Neural cell (in vitro differentiated cells): ENCODE data around the gene NPTN. TPM values are rescaled to one million over a fixed set of nuclear protein-coding genes. Genes with fewer than 3 reads are reported as not detected.

Source experiments
- H2AFZ ChIP-seq: fragments of 200-600, 300-800 bp; sonication (generic), shearing (Covaris generic); 2 replicates; pipeline ENCODE4 v1.6.0; 2014; ENCODE audit warnings: low read depth, mild to moderate bottlenecking, antibody characterized with exemption, low read length, moderate library complexity
- H3F3A ChIP-seq: fragments of 200-600 bp; shearing (Covaris generic); 2 replicates; pipeline ENCODE4 v1.6.1; 2016; ENCODE audit warnings: mild to moderate bottlenecking, moderate library complexity, mixed read lengths, antibody characterized with exemption, low read length; ENCODE audit not compliant: insufficient read depth, poor library complexity, severe bottlenecking
- H3K27ac ChIP-seq: fragments of 200-600, 300-800 bp; sonication (generic), shearing (Covaris generic); 2 replicates; pipeline ENCODE4 v1.5.1; 2014; ENCODE audit warnings: mild to moderate bottlenecking, low read length, moderate library complexity
- H3K27me3 ChIP-seq: fragments of 300-800, 200-600 bp; sonication (generic), shearing (Covaris generic); 2 replicates; pipeline ENCODE4 v1.6.0; 2014; ENCODE audit warnings: mild to moderate bottlenecking, low read depth, low read length, moderate library complexity; ENCODE audit not compliant: insufficient read depth
- H3K36me3 ChIP-seq: fragments of 300-800, 200-600 bp; sonication (generic), shearing (Covaris generic); 2 replicates; pipeline ENCODE4 v1.5.1; 2014; ENCODE audit warnings: mild to moderate bottlenecking, antibody characterized with exemption, low read length, moderate library complexity; ENCODE audit not compliant: insufficient read depth
- H3K4me2 ChIP-seq: fragments of 300-800, 200-600 bp; sonication (generic), shearing (Covaris generic); 2 replicates; pipeline ENCODE4 v1.6.0; 2014; ENCODE audit warnings: mild to moderate bottlenecking, low read length
- H3K4me3 ChIP-seq: fragments of 300-800, 200-600 bp; sonication (generic), shearing (Covaris generic); 2 replicates; pipeline ENCODE4 v1.5.1; 2014; ENCODE audit warnings: mild to moderate bottlenecking, low read length, moderate library complexity
- H3K79me2 ChIP-seq: fragments of 200-600 bp; shearing (Covaris generic); replicated peaks from 2 replicates; pipeline ENCODE4 v1.6.0; 2014; ENCODE audit warnings: mild to moderate bottlenecking, low read length, moderate library complexity; ENCODE audit not compliant: insufficient read depth
- H3K9ac ChIP-seq: fragments of 300-800, 200-600 bp; sonication (generic), shearing (Covaris generic); 2 replicates; pipeline ENCODE4 v1.6.1; 2016; ENCODE audit warnings: mild to moderate bottlenecking, low read length, mixed read lengths
- H3K9me2 ChIP-seq: fragments of 200-600 bp; shearing (Covaris generic); 2 replicates; pipeline ENCODE4 v1.6.1; 2016; ENCODE audit warnings: mild to moderate bottlenecking, low read length, mixed read lengths; ENCODE audit not compliant: insufficient read depth
- H3K9me3 ChIP-seq: fragments of 200-600, 300-800 bp; sonication (generic), shearing (Covaris generic); 2 replicates; pipeline ENCODE4 v1.6.1; 2016; ENCODE audit warnings: mild to moderate bottlenecking, mixed run types, low read length, moderate library complexity, mixed read lengths
- H4K20me1 ChIP-seq: fragments of 200-600 bp; shearing (Covaris generic); 2 replicates; pipeline ENCODE4 v1.6.1; 2016; ENCODE audit warnings: mild to moderate bottlenecking, mixed run types; ENCODE audit not compliant: insufficient read depth
- EP300 ChIP-seq: fragments of 450-650 bp; conservative IDR thresholded peaks from 2 replicates; pipeline ENCODE4 v1.6.1; 2014; ENCODE audit warnings: antibody characterized with exemption, mild to moderate bottlenecking, moderate library complexity; ENCODE audit not compliant: poor library complexity, severe bottlenecking
- EZH2 ChIP-seq: fragments of 200-600, 300-800 bp; shearing (Covaris generic), sonication (generic); IDR thresholded peaks from 2 replicates; pipeline ENCODE4 v1.6.1; 2014; ENCODE audit warnings: antibody characterized with exemption, low read length, borderline replicate concordance, mild to moderate bottlenecking; ENCODE audit not compliant: insufficient read depth, poor library complexity, severe bottlenecking
- MXI1 ChIP-seq: fragments of 450-650 bp; conservative IDR thresholded peaks from 2 replicates; pipeline ENCODE4 v1.6.1; 2014; ENCODE audit warnings: antibody characterized with exemption, mild to moderate bottlenecking; ENCODE audit not compliant: poor library complexity, severe bottlenecking
- POLR2AphosphoS5 ChIP-seq: IDR thresholded peaks from 2 replicates; pipeline ENCODE4 v1.6.1; 2012
- RAD21 ChIP-seq: fragments of 450-650 bp; conservative IDR thresholded peaks from 2 replicates; pipeline ENCODE4 v1.6.1; 2014; ENCODE audit warnings: antibody characterized with exemption, mild to moderate bottlenecking, moderate library complexity
- SMC3 ChIP-seq: fragments of 450-650 bp; conservative IDR thresholded peaks from 2 replicates; pipeline ENCODE4 v1.6.1; 2014; ENCODE audit warnings: antibody characterized with exemption, mild to moderate bottlenecking, moderate library complexity; ENCODE audit not compliant: poor library complexity
- TAF1 ChIP-seq: IDR thresholded peaks from 2 replicates; pipeline ENCODE4 v1.6.1; 2012; ENCODE audit warnings: low read depth
- polyA plus RNA-seq: library from polyadenylated mRNA; depleted of rRNA; stranded (reverse); fragments of >200 nt; gene quantifications from 2 replicates; pipeline ENCODE4 v1.2.3, GENCODE V29; 2014
- TF ChIP-seq, protein P1 (sequence below): IDR thresholded peaks from 2 replicates; pipeline ENCODE4 v1.6.1; 2012; ENCODE audit warnings: borderline replicate concordance
- TF ChIP-seq, protein P2 (sequence below): fragments of 450-650 bp; IDR thresholded peaks from 2 replicates; pipeline ENCODE4 v1.5.1; 2014; ENCODE audit warnings: antibody characterized with exemption, mild to moderate bottlenecking, moderate library complexity; ENCODE audit not compliant: poor library complexity, severe bottlenecking

NPTN gene
- polyA plus RNA-seq, 1 donor from 2014 or later: 237 TPM

DNA sequence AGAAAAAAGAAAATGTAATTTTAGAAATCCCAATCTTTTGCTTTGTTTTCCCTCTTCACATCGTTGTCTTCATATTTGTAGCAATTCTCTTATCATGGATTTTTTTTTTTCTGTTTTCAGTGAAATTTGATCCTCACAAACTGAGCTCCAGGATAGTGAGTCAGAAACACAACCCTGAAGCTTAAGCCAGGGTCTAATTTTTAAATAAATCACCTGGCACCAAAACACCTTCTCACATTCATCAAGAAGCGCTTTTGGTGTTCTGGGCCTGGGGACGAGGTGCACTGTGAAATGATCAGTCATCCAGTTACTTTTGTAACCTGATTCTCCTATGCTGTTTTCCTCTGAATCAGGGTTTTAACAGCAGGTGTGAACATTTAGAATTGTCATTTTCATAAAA, 102.5 kb downstream of the NPTN start:
- no peak overlapping the region for H3K4me2 ChIP-seq
- H3K9ac ChIP-seq: no peak overlapping the region
- no peak overlapping the region for H3K27ac ChIP-seq
- no peaks in the 10 kb centered on the region for H3K27me3 ChIP-seq
- H2AFZ ChIP-seq: no peak overlapping the region
- H3K9me2 ChIP-seq: no peaks in the 10 kb centered on the region
- H3K36me3 ChIP-seq: no peaks in the 10 kb centered on the region
- no peaks in the 10 kb centered on the region for H3K9me3 ChIP-seq
- TF ChIP-seq MXI1: no peak
- TF ChIP-seq EP300: no peak
- no peaks in the 10 kb centered on the region for H4K20me1 ChIP-seq
- H3K79me2 ChIP-seq: no peaks in the 10 kb centered on the region
- no peaks in the 10 kb centered on the region for H3F3A ChIP-seq
- no peak overlapping the region for H3K4me3 ChIP-seq

DNA sequence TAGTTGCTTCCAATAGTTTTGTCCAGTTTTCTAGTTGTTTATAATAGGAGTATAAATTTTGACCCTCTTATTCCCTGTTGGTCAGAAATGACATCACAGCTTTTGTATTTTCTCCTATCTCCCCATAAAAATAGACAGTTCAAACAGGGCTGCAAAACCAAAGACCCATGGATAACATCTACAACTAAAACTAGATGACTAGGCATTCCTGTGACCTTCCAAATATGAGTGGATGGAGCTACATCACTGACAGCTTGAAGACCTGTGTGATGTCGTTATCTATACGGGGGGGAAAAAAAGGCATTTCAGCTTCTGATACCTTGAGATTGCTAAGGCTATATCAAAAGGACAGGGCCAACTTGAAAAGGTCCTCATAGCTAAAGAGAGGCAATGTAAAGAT, 105.6 kb downstream of the NPTN start:
- H4K20me1 ChIP-seq: no peaks in the 10 kb centered on the region
- H3K4me2 ChIP-seq: no peak overlapping the region
- TF ChIP-seq POLR2AphosphoS5: no peak
- TF ChIP-seq EP300: no peak
- TF ChIP-seq TAF1: no peak
- TF ChIP-seq RAD21: no peak
- TF ChIP-seq SMC3: no peak
- TF ChIP-seq EZH2: no peak
- TF ChIP-seq, protein P1, sequence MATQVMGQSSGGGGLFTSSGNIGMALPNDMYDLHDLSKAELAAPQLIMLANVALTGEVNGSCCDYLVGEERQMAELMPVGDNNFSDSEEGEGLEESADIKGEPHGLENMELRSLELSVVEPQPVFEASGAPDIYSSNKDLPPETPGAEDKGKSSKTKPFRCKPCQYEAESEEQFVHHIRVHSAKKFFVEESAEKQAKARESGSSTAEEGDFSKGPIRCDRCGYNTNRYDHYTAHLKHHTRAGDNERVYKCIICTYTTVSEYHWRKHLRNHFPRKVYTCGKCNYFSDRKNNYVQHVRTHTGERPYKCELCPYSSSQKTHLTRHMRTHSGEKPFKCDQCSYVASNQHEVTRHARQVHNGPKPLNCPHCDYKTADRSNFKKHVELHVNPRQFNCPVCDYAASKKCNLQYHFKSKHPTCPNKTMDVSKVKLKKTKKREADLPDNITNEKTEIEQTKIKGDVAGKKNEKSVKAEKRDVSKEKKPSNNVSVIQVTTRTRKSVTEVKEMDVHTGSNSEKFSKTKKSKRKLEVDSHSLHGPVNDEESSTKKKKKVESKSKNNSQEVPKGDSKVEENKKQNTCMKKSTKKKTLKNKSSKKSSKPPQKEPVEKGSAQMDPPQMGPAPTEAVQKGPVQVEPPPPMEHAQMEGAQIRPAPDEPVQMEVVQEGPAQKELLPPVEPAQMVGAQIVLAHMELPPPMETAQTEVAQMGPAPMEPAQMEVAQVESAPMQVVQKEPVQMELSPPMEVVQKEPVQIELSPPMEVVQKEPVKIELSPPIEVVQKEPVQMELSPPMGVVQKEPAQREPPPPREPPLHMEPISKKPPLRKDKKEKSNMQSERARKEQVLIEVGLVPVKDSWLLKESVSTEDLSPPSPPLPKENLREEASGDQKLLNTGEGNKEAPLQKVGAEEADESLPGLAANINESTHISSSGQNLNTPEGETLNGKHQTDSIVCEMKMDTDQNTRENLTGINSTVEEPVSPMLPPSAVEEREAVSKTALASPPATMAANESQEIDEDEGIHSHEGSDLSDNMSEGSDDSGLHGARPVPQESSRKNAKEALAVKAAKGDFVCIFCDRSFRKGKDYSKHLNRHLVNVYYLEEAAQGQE: no peak
- TF ChIP-seq, protein P2, sequence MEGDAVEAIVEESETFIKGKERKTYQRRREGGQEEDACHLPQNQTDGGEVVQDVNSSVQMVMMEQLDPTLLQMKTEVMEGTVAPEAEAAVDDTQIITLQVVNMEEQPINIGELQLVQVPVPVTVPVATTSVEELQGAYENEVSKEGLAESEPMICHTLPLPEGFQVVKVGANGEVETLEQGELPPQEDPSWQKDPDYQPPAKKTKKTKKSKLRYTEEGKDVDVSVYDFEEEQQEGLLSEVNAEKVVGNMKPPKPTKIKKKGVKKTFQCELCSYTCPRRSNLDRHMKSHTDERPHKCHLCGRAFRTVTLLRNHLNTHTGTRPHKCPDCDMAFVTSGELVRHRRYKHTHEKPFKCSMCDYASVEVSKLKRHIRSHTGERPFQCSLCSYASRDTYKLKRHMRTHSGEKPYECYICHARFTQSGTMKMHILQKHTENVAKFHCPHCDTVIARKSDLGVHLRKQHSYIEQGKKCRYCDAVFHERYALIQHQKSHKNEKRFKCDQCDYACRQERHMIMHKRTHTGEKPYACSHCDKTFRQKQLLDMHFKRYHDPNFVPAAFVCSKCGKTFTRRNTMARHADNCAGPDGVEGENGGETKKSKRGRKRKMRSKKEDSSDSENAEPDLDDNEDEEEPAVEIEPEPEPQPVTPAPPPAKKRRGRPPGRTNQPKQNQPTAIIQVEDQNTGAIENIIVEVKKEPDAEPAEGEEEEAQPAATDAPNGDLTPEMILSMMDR: no peak
- TF ChIP-seq MXI1: no peak
- no peak overlapping the region for H3K27ac ChIP-seq
- no peaks in the 10 kb centered on the region for H3K9me2 ChIP-seq
- no peaks in the 10 kb centered on the region for H3K27me3 ChIP-seq
- H3F3A ChIP-seq: no peaks in the 10 kb centered on the region
- no peaks in the 10 kb centered on the region for H3K36me3 ChIP-seq
- H2AFZ ChIP-seq: no peak overlapping the region
- no peak overlapping the region for H3K4me3 ChIP-seq
- H3K9me3 ChIP-seq: no peaks in the 10 kb centered on the region
- no peaks in the 10 kb centered on the region for H3K79me2 ChIP-seq
- no peak overlapping the region for H3K9ac ChIP-seq

DNA sequence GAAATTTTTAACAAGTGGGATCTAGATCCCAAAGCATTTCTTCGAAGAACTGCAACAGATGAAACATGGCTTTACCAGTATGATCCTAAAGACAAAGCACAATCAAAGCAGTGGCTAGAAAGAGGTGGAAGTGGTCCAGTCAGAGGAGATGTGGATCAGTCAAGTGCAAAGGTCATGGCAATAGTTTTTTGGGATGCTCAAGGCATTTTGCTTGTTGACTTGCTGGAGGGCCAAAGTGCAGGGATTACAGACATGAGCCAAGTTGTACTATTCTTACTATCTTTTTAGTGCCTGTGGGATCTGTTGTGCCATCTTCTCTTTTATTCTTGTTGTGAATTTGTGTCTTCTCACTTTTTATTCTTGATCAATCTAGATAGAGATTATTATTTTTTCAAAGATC, 108.3 kb downstream of the NPTN start:
- Histone ChIP-seq H3F3A (no peaks in the 10 kb centered on the region), H4K20me1 (no peaks in the 10 kb centered on the region)

More for the DNA sequence above, 108.3 kb downstream of the NPTN start:
- Histone ChIP-seq H3K4me2 (no peak overlapping the region), H3K36me3 (no peaks in the 10 kb centered on the region), H3K4me3 (no peak overlapping the region), H3K9ac (no peak overlapping the region), H3K9me3 (no peaks in the 10 kb centered on the region), H2AFZ (no peak overlapping the region), H3K9me2 (no peaks in the 10 kb centered on the region), H3K27ac (no peak overlapping the region), H3K27me3 (no peaks in the 10 kb centered on the region), H3K79me2 (no peaks in the 10 kb centered on the region)
- TF ChIP-seq POLR2AphosphoS5 (no peak), MXI1 (no peak), TAF1 (no peak), EP300 (no peak)
- TF ChIP-seq, protein P1: no peak
